Right lobe of liver (tissue), 4 donors: ENCODE results near the gene BACH2.

Source experiments
- POLR2A ChIP-seq: fragments of 450-650 bp; IDR thresholded peaks from one replicate; pipeline ENCODE4 v1.6.1; 2017; ENCODE audit warnings: antibody characterized with exemption, mild to moderate bottlenecking
- TF ChIP-seq, protein P1 (sequence below), 4 donors: fragments of 200-600 bp in 3 of 4; fragments of 450-650 bp in 1 of 4; IDR thresholded peaks; one replicate each; pipeline versions ENCODE4 v1.5.1 to v1.8.0; 2016 to 2022; ENCODE audit warnings: antibody characterized with exemption in 4 of 4, mild to moderate bottlenecking in 2 of 4
- donor health status: DM: no; HTN: no; CAD: no.
- donor health status: DM: no; HTN: no; CAD: no.
- donor health status: DM: no; HTN: yes; CAD: no.

DNA sequence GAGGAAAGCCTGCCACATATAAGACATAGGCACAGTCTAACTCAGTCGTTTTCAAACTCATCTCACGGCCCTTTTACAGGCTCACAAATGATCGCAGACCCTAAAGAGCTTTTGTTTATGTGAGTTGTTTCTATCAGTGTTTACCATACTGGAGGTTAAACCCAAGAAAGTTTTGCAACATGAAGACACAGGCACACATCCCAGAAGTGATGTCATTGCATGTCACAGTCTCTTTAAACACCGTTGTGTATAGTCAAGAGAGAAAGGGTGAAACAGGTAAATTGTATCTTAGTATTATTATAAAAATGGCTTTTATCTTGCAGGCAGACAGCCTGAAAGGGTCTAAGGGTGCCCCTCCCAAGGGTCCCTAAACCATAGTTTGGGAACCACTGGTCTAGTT is 96.7 kb downstream of the BACH2 start:
- TF ChIP-seq, protein P1, sequence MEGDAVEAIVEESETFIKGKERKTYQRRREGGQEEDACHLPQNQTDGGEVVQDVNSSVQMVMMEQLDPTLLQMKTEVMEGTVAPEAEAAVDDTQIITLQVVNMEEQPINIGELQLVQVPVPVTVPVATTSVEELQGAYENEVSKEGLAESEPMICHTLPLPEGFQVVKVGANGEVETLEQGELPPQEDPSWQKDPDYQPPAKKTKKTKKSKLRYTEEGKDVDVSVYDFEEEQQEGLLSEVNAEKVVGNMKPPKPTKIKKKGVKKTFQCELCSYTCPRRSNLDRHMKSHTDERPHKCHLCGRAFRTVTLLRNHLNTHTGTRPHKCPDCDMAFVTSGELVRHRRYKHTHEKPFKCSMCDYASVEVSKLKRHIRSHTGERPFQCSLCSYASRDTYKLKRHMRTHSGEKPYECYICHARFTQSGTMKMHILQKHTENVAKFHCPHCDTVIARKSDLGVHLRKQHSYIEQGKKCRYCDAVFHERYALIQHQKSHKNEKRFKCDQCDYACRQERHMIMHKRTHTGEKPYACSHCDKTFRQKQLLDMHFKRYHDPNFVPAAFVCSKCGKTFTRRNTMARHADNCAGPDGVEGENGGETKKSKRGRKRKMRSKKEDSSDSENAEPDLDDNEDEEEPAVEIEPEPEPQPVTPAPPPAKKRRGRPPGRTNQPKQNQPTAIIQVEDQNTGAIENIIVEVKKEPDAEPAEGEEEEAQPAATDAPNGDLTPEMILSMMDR (IDR thresholded peaks at IDR 0.05): no peak
- TF ChIP-seq POLR2A: no peak
